GM12875 (cell line): ENCODE results near the gene LEMD2.

Source experiments
- H3K4me3 ChIP-seq: one replicate; pipeline ENCODE4 v1.5.1; 2011; ENCODE audit warnings: low read depth, low read length, control low read depth
- TF ChIP-seq, protein P1 (sequence below): IDR thresholded peaks from 2 replicates; pipeline ENCODE4 v1.5.1; 2011; ENCODE audit warnings: low read depth, mild to moderate bottlenecking, control low read depth, inconsistent platforms, low read length, moderate library complexity, borderline replicate concordance; ENCODE audit not compliant: insufficient read depth

LEMD2 gene

DNA sequence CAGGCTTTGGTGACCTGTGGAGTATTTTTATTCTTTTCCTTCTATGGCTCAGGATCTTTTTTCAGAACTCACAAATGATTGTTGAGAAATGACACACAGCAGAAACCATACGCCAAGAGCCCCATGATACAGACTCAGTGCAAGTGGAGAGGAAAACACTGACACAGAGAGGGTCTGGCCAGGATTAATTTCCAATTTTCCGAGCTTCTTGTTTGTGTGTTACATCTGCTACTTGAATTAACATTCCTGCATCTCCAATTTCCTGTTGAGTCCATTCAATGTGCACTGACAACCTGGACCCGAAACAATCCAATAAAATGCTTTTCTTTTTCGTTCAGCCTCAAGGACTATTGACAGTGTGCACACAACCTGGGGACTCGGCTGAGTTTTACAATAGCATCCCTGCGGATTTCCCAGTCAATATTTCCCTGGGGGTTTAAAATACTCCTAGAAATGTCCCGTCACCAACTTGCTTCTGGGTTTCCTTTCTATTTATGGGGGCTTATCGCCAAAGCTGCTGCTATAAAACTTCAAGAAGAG is 19.8 kb upstream of the LEMD2 start:
- TF ChIP-seq, protein P1, sequence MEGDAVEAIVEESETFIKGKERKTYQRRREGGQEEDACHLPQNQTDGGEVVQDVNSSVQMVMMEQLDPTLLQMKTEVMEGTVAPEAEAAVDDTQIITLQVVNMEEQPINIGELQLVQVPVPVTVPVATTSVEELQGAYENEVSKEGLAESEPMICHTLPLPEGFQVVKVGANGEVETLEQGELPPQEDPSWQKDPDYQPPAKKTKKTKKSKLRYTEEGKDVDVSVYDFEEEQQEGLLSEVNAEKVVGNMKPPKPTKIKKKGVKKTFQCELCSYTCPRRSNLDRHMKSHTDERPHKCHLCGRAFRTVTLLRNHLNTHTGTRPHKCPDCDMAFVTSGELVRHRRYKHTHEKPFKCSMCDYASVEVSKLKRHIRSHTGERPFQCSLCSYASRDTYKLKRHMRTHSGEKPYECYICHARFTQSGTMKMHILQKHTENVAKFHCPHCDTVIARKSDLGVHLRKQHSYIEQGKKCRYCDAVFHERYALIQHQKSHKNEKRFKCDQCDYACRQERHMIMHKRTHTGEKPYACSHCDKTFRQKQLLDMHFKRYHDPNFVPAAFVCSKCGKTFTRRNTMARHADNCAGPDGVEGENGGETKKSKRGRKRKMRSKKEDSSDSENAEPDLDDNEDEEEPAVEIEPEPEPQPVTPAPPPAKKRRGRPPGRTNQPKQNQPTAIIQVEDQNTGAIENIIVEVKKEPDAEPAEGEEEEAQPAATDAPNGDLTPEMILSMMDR: no peak

GRCh38 chr6:33807606-33808005 is 18.7 kb upstream of the LEMD2 start:
- H3K4me3 ChIP-seq: no peak overlapping the region
- TF ChIP-seq, protein P1: no peak

More for the DNA sequence above, 19.8 kb upstream of the LEMD2 start:
- H3K4me3 ChIP-seq: no peak overlapping the region

GRCh38 chr6:33806841-33807240 is 17.9 kb upstream of the LEMD2 start:
- no peak overlapping the region for H3K4me3 ChIP-seq
- TF ChIP-seq, protein P1: no peak

GRCh38 chr6:33803571-33804053 is 14.7 kb upstream of the LEMD2 start, which contains the start of gene MLN:
Gene MLN (minus strand): TSS chr6:33804003. CDS start chr6:33801163, 2,840 bp downstream.
- no peak within 1 kb of the TSS for H3K4me3 ChIP-seq
- TF ChIP-seq, protein P1: no peak

- TF ChIP-seq, protein P1: no peak
- no peak overlapping the region for H3K4me3 ChIP-seq
Observed at GRCh38 chr6:33802186-33802958, 13.4 kb upstream of the LEMD2 start.

DNA sequence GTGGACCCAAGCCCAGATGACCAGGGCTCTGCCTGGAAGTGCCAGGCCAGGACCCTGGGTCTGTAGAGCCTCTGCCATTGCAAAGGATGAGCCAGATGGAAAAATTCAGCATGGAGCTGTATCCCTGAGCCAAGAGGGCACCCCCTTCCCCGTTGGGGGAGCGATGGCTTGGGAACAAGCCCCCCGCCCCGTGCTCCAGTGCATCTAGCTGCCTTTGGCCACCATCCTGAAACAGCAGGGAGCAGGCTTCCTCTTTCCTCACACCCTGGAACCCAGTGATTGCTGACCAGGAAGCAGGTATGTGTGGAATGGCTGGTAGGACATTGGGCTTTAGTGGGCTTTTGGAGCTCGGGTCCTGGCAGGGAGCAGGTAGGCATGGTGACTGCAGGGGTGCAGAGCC is 12.7 kb upstream of the LEMD2 start:
- TF ChIP-seq, protein P1: no peak

DNA sequence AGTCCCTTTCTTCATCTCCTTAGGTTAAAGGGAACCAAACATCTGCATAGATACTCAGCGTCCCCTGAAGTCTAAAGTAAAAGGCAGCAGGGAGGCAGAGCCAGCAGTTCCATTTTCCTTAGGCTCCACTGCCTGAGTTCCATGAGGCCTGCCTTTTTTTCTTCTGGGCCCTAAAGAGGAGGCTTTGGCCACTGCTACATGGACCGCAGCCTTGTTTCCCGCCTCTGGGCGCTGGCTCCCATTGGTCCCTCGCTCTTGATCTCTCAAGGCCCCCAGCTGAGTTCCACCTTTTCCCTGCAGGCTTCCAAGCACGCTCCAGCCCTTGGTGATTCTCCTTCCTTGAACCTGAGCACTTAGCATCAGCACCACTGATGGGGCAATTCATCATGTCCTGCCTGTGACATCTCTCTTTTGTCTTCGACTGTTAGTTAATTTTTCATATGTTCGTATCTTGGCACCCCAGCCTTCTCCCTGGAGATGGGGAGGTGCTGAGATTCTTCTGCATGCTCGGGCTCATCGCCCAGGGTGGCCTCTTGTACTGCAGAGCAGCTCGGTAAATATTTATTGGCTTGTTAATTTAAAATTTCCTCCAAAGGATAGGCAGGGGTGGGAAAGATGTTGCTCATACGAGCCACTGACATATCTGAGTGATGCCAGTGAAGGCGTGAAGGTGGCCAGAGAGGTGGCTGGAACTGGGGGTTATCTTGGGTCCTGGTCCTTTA is 11.5 kb upstream of the LEMD2 start:
- H3K4me3 ChIP-seq: no peak overlapping the region
- TF ChIP-seq, protein P1: no peak

More for the DNA sequence above, 12.7 kb upstream of the LEMD2 start:
- no peak overlapping the region for H3K4me3 ChIP-seq
